GM18502 (cell line): Measurements from ENCODE around the gene MGMT.

ENCODE experiments used
- ATAC-seq: cut with Tn5 transposase; IDR thresholded peaks from one replicate; pipeline ENCODE4 v1.9.1; 2021; ENCODE audit warnings: mild to moderate bottlenecking; ENCODE audit not compliant: unreplicated experiment, poor library complexity

MGMT gene

DNA sequence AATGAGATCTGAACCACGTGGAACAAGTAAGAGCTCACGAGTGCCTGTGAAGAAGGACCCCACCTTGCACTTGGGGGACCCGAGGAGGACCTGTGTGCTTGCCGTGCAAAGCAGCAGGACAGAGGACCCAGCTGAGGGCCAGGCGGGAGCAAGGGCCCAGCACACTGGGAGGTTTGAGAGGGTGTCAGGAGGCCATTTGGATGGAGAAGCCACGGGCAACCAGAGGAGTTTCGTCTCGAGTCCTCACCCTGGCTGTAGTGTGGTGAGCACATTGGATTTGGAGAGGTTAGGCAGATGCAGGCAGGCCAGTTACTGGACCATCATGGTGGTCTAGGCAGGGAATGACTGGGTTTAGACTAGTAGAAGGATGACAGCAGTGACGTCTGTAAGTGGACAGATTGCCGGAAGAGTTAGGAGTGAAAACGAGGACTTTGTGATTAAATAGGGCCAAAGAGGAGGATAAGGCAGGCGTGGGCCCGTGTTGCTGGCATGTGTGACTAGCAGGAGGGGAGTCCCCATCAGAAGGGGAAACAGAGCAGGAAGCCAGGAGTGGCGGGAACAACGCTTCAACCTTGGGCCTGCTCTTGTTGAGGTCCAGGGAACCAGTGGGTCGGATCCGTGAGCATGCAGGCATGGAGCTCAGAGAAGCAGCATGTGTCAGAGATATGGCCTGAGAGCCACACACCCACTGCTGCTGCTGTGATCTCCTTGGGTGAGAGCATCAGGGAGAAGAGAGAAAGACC, 208.2 kb downstream of the MGMT start:
- no peak for ATAC-seq

DNA sequence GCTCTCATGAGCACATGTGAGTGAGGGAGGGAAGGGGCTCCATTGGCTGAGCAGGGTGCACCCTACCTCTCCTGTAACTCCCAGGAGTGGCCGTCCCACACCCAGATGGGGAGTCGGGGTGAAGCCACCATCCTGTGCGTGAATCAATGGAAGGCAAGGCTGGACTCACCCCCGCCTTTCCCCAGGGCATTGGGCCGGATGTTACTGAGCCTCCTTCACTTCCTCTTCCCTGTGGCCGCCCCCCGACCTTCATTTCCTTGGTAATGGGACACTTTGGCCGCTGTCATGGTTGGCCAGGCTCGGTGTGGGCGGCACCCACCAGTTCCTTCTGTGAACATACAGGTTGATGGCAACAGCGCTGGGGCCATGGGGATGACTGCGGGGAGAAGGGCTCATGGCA, 209.0 kb downstream of the MGMT start:
- no peak for ATAC-seq

DNA sequence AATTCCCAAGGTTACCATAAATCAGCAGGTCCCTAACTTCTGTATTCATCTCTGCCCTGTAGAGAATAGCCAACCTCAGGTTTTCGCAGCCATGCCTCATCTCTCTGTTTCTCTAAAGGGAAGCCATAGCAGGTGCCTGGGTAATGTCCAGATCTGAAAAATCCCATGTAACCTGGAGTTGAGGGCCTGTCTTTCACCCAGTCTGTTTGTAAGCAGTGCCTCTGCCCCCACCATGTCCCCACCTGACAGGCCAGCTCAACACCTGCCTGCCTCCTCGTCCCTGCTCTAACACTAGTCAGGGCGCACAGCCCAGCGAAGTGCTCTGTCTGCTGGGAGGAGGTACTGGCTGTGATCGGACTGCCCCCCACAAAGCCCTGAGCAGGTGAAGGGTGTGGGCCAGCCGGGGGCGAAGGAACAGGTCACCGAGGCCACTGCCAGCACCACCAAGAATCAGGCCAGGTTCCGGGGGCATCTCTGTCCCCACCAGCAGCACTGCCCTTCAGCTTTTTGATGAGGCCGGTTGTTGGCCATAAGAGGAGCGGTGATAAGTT, 210.4 kb downstream of the MGMT start:
- no peak for ATAC-seq

DNA sequence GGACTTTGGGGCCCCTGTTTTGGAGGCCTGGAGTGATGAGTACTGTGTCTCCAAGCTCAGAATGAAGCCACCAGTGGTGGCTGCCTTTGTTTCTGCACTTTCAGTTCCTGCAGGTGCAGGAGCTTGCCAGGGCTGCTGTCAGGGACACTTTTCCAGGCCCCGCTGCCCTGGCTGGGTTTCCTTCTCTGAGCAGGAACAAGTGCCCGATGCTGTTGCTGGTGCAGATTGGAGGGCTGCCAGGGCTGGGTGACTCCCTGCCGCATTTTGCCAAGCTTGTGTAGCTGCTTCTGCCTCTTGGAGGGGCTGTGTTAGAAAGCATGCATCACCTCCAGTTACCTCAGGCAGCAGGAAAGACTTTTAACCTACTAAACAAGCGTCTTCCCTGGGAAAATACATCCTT, 211.1 kb downstream of the MGMT start:
- ATAC-seq, result no peak

DNA sequence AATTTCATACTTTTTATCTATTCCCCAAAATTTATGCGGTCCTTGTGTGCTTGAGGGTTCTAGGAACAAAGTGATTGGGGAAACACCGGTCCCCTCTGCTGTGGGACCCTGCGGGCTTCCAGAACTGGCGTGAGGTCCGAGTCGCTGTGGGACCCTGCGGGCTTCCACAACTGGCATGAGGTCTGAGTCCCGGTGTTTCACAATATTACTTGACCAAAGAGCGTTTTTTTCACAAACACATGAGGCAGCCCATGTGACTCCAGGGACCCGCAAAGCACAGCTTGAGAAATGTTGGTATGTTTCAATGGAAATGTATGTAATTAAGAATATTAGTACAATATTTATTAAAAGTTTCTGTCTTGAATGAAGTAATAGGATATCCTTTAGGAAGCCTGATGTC, 212.2 kb downstream of the MGMT start:
- ATAC-seq, result no peak

DNA sequence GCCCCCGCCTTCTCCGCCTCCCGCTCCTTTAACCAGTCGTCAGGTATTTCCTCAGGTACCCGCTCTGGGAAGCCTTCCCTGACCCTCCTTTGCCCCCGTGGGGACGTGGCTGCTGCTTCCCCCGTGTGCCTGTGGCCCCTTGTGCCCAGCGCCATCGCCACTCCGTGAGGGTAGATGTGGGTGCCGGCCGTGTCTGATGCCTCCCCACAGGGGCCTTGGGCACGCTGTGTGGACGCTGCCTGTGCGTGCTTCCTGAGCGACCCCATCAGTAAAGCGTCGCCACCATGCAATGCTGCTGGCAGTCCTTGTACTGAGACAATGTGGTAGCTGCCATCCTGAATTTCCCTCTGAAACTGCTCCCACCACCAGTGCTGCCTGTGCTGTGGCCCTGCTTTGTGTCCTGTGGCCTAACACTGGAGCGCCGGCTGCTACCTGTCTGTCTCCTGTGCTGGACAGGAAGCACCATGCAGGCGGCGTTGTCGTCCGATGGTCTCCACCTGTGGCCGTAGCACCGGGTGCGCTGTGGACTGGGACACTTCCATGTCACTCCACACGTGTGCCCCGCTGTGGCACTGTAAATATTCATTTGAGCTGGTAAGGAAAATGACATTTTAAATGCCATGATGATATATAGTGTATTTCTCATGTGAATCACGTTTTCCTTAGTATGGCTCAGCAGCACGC, 213.8 kb downstream of the MGMT start:
- ATAC-seq, result no peak

DNA sequence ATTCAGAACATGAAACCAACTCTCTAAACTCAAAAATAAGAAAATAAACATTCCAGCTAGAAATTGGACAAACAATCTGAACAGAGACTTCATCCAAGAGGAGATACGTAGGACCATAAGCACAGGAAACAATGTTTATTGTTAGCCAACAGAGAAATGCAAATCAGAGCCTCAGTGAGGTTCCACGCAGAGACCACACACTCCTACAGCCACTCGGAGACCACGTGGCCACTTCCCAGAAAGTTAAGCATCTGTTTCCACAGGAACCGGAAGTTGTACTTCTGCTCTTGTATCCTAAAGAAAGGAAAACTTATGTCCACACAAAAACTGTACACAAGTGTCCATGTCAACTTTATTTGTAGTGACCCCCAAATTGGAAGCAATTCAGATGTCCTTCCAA, 214.8 kb downstream of the MGMT start:
- ATAC-seq, result no peak

DNA sequence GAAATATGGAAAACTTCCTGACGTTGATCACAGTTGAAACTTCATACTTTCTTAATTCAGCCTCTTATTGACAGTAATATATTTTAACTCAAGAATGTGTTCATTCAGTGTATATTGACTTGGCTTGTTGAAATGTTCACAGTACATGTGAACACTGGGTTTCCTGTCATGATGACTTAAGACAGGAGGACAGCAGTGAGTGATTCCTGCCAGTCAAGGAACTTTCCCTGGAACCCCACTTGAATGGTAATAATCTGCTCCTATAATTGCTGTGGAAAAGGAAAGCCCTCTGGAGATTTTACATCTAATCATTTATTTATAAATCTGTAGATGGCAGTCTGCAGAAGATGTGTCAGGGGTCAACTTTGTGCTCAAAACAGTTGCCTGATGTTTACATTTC, 216.5 kb downstream of the MGMT start:
- ATAC-seq, result no peak

DNA sequence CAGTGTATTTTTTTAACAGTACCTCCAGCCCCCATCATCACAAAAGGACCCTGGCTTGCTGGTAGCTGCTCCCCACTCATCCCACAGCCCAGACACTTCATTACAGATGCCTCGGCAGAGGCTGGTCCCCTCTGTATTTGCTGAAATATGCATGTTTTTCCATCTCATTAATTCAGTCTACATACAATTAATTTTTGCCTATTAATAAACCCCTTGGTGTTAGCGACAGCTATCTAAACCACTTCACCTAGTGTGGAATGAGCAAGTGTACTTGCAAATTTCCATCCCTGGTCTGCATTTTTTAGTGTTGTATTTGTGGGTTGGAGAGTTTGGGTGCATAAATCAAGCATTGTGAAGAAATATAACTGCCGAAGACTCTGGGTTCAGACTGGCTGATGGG, 216.9 kb downstream of the MGMT start:
- no peak for ATAC-seq

DNA sequence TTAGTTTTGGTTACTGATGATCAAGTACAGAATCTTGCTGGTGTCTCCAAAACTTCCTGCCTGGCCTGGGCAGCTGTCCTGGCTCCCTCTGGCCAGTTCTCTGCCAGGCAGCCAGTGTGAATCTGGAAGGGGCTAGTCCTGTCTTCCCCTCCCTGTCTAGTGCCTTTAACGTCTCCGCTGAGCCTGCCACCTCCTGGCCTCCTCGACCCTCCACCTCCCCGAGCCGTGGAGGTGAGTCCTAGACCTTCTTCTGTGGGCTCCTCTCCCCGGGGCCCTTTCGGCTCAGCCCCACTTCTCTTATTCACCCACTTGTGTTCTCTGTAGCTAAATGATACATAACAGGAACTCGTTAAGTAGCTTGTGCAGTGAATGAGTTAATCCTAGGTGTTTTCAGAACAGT, 218.2 kb downstream of the MGMT start:
- no peak for ATAC-seq

DNA sequence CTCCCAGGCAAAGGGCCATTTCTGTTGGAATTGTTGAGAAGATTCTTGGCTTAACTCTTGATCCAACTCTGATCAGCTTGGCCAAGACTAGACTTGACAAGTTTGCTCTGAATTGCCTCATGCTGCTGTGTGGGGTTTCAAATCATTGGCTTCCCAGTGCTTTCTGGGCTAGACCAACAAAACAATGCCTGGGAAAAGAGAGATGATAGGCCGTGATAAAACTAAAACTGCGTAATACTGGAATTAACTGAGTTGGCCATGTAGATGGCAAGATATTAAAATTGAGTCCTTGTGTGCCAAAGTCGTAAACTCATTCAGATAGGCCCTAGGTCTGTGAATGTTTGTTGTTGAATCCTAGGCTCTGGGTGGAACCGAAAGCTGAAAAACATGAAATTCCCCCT, 222.6 kb downstream of the MGMT start:
- ATAC-seq, result no peak

DNA sequence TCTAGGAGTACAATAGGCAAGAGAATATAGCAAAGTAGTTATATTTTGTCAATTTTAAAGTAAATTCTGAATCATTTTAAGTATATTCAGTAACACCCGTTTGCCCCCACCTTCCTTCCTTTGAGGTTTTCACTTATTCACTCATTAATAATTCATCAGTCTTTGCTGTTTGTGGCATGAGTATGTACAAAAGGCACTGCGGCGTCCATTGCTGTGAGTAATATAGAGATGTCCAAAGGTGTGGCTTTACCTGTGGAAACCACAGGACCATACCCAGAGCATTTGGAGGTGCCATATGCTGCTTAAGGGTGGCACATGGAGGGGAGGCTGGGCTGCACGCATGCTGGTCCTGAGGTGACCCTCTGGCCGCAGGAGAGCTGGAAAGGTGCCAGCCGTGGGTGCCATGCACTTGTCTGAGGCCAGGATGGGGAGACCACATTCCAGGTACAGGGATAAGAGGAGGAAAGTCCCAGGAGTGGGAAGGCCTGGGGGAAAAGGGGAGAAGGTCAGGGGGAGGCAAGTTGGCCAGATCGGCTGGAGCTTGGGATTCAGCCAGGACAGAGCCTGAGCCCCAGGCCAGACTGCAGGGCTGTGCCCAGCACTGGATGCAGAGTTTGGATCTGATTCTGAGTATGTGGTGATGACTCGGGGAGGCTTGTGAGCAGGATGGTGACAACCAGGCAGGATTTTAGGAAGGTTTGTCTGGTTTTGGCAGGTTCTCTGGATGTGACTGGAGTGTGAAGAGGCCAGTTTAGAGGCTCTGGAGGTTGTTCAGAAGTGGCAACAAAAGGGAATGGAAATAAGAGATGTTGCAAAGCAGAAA, 223.4 kb downstream of the MGMT start:
- ATAC-seq, result no peak

DNA sequence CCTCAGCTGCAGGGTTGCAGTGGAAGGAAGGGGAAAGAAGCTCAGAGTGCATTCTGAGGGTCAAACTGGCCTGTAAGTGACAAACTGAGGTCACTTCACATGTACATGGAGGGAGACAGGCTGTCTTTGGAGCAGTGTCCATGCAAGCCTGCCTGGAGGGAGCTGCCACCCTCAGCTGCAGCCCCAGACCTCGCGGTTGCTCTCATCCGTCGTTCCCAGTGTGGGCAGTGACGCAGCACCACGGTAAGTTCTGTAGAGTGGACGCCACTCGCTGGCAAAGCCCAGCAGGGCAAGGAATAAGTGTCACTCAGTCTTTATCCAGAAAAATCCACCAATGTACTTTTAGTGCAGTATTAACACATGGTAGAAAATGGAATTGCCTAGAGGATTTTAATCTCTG, 225.7 kb downstream of the MGMT start:
- ATAC-seq, result no peak

DNA sequence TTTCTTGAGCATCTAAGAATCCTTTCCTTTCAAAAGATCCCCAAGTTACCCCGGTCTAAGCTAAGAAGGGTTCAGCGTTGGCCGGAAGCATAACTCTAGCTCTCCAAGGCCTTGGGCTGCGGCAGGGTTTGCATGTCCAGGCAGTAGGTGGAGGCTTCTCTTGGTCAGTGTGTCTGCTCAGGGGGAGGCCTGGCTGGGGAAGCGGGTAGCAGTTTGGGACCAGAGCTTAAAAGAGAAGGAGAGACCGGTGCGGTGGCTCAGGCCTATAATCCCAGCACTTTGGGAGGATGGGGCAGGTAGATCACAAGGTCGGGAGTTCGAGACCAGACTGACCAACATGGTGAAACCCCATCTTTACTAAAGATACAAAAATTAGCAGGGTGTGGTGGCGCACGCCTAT, 226.3 kb downstream of the MGMT start:
- no peak for ATAC-seq

DNA sequence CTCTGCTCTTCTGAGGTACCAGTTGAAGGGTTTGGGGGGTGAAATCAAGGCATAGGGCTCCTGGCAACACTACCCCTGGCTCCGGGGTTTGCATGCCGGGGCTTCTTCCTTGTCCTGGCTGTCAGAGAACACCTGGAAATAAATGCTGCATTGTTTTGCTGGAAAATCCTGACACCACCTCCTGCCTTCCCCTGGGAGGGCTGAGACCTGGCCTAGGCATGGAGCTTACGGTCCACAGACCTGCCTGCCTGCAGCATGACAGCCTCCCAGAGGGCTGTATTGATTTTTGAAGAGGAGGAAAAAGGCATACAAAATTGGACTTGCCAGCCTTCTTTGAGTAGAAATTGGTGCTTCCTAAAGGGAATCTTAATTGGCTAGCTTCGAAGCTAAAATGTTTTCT, 227.1 kb downstream of the MGMT start:
- no peak for ATAC-seq

DNA sequence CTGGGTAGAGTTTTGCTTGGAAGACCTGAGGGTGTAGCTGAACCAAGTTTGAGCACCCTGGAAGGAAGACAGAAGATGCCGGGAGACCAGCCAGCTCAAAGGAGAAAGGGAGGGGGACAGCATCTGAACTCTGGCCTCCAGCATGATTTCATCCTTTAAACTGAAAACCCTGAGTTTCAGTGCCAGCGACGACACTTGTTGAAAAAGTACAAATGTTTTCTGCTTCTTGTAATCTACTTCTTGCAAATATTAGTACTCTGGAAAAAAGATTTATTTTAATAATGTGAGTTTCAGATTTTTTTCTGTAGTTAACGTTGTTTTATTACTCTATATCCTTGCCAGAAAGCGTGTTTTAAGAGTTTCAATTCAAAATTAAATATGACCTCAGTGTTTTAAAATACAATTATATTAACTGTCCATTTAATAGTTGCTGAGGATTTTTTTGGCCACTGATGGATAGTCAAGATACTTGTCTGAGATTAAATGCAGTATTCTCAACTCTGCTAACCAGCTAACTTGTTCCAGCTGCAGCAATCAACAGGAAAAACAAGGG, 227.7 kb downstream of the MGMT start:
- ATAC-seq, result no peak

DNA sequence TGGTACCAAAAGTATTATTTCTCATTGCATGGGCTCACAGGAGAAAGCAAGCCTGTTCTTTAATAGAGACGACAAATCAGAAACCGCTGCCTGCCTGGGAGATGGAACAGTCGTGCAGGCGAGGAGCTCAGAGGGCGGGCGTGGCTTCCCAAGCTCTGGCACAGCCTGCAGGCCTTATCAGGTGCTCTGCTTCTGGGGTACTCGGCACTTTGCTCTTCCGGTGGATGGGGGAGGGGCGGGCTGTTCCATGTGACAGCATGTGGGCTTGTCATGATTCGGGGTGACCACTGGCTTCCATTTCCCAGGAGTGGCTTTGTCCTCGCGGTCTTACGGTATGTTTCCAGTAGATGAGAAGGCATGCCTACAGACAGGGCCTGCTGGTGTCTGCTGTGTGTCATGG, 228.6 kb downstream of the MGMT start:
- no peak for ATAC-seq

DNA sequence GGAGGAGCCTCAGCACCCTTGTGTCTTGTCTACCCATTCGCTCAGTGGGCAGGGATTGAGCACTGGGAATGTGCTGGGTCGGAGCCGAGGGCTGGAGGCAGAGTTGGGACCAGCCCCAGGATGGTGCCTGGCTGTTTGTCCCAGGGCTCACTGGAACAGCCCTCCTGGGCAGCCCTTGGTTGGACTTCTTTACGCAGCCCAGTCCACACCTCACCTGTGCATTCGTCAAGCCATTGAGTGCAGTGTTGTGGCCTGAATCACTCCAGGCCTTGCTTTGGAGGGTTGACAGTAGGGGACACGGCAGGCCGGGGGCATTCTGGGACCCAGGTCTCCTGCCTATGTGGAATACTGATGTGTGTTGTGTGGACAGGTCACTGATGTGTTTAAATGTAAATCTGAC, 229.6 kb downstream of the MGMT start:
- no peak for ATAC-seq

DNA sequence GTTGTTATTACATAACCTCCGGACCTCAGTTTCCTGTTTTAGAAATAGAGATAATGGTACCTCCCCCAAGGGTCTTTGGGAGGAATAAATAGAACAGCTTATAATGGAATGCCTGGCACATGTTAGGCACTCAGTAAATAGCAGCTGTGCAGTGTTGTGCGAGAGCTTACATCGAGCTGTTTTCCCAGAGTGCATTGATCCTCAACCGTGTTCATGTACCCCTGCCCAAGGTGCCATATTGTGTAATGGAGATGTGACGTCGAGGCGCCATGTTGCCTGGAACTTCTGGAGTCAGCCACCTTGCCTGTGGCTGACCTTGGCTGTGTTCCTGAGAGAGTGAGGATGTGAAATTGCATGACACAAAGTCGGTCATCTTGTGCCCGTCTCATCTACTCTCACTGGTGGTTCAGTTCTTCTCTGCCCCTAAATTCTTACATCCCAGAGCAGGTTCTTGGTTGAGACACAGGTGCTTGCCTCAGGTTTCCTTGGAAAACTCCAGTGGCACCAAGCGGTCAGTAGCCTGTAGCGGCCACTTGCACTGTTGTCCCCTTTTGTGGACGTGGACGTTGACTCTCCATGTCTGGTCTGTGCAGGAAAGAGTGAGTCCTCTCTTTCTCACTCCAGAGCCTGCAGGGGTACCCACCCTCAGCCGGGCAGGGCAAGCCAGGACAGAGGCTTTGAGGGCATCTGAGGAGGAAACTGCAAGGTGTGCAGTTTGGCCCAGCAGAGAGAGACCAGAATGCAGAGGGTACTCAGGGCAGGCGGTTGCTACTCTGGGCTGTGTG, 230.6 kb downstream of the MGMT start:
- no peak for ATAC-seq

DNA sequence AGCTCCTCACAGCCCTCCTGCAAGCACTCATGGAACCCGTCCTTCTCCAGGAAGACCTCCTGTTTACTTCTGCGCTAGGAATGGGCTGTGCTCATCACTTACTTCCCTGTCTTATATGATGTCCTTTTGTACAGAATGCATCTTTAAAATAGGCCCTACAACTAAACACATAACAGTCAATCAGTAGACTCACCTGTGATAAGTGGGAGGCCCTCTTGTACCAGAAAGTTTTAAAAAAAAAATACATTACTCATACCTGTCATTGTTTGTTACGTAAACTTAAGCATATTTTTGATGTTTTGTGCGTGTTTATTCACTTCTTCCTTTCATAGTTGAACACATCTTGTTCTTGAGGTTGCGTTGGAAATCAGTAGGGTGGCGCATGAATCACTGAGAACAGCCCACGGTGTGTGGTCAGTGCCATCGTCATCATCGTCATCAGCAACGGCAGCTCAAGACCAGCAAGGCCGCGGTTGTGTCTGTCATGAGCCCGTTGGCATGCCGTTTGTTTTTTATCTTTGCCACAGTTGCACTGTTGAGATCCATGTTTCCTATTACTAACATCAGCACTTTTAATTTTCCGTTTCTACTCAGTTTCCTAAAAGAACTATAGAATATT, 232.8 kb downstream of the MGMT start:
- no peak for ATAC-seq
